Neural cell (in vitro differentiated cells): Measurements from ENCODE around the gene KYNU. TPM values are rescaled to one million over a fixed set of nuclear protein-coding genes. Genes with fewer than 3 reads are reported as not detected.

ENCODE experiments used
- H2AFZ ChIP-seq: fragments of 200-600, 300-800 bp; sonication (generic), shearing (Covaris generic); 2 replicates; pipeline ENCODE4 v1.6.0; 2014; ENCODE audit warnings: low read depth, mild to moderate bottlenecking, antibody characterized with exemption, low read length, moderate library complexity
- H3F3A ChIP-seq: fragments of 200-600 bp; shearing (Covaris generic); 2 replicates; pipeline ENCODE4 v1.6.1; 2016; ENCODE audit warnings: mild to moderate bottlenecking, moderate library complexity, mixed read lengths, antibody characterized with exemption, low read length; ENCODE audit not compliant: insufficient read depth, poor library complexity, severe bottlenecking
- H3K27ac ChIP-seq: fragments of 200-600, 300-800 bp; sonication (generic), shearing (Covaris generic); 2 replicates; pipeline ENCODE4 v1.5.1; 2014; ENCODE audit warnings: mild to moderate bottlenecking, low read length, moderate library complexity
- H3K27me3 ChIP-seq: fragments of 300-800, 200-600 bp; sonication (generic), shearing (Covaris generic); 2 replicates; pipeline ENCODE4 v1.6.0; 2014; ENCODE audit warnings: mild to moderate bottlenecking, low read depth, low read length, moderate library complexity; ENCODE audit not compliant: insufficient read depth
- H3K36me3 ChIP-seq: fragments of 300-800, 200-600 bp; sonication (generic), shearing (Covaris generic); 2 replicates; pipeline ENCODE4 v1.5.1; 2014; ENCODE audit warnings: mild to moderate bottlenecking, antibody characterized with exemption, low read length, moderate library complexity; ENCODE audit not compliant: insufficient read depth
- H3K4me2 ChIP-seq: fragments of 300-800, 200-600 bp; sonication (generic), shearing (Covaris generic); 2 replicates; pipeline ENCODE4 v1.6.0; 2014; ENCODE audit warnings: mild to moderate bottlenecking, low read length
- H3K4me3 ChIP-seq: fragments of 300-800, 200-600 bp; sonication (generic), shearing (Covaris generic); 2 replicates; pipeline ENCODE4 v1.5.1; 2014; ENCODE audit warnings: mild to moderate bottlenecking, low read length, moderate library complexity
- H3K79me2 ChIP-seq: fragments of 200-600 bp; shearing (Covaris generic); replicated peaks from 2 replicates; pipeline ENCODE4 v1.6.0; 2014; ENCODE audit warnings: mild to moderate bottlenecking, low read length, moderate library complexity; ENCODE audit not compliant: insufficient read depth
- H3K9ac ChIP-seq: fragments of 300-800, 200-600 bp; sonication (generic), shearing (Covaris generic); 2 replicates; pipeline ENCODE4 v1.6.1; 2016; ENCODE audit warnings: mild to moderate bottlenecking, low read length, mixed read lengths
- H3K9me2 ChIP-seq: fragments of 200-600 bp; shearing (Covaris generic); 2 replicates; pipeline ENCODE4 v1.6.1; 2016; ENCODE audit warnings: mild to moderate bottlenecking, low read length, mixed read lengths; ENCODE audit not compliant: insufficient read depth
- H3K9me3 ChIP-seq: fragments of 200-600, 300-800 bp; sonication (generic), shearing (Covaris generic); 2 replicates; pipeline ENCODE4 v1.6.1; 2016; ENCODE audit warnings: mild to moderate bottlenecking, mixed run types, low read length, moderate library complexity, mixed read lengths
- H4K20me1 ChIP-seq: fragments of 200-600 bp; shearing (Covaris generic); 2 replicates; pipeline ENCODE4 v1.6.1; 2016; ENCODE audit warnings: mild to moderate bottlenecking, mixed run types; ENCODE audit not compliant: insufficient read depth
- CTCF ChIP-seq: fragments of 450-650 bp; IDR thresholded peaks from 2 replicates; pipeline ENCODE4 v1.5.1; 2014; ENCODE audit warnings: antibody characterized with exemption, mild to moderate bottlenecking, moderate library complexity; ENCODE audit not compliant: poor library complexity, severe bottlenecking
- EP300 ChIP-seq: fragments of 450-650 bp; conservative IDR thresholded peaks from 2 replicates; pipeline ENCODE4 v1.6.1; 2014; ENCODE audit warnings: antibody characterized with exemption, mild to moderate bottlenecking, moderate library complexity; ENCODE audit not compliant: poor library complexity, severe bottlenecking
- EZH2 ChIP-seq: fragments of 200-600, 300-800 bp; shearing (Covaris generic), sonication (generic); IDR thresholded peaks from 2 replicates; pipeline ENCODE4 v1.6.1; 2014; ENCODE audit warnings: antibody characterized with exemption, low read length, borderline replicate concordance, mild to moderate bottlenecking; ENCODE audit not compliant: insufficient read depth, poor library complexity, severe bottlenecking
- MXI1 ChIP-seq: fragments of 450-650 bp; conservative IDR thresholded peaks from 2 replicates; pipeline ENCODE4 v1.6.1; 2014; ENCODE audit warnings: antibody characterized with exemption, mild to moderate bottlenecking; ENCODE audit not compliant: poor library complexity, severe bottlenecking
- POLR2AphosphoS5 ChIP-seq: IDR thresholded peaks from 2 replicates; pipeline ENCODE4 v1.6.1; 2012
- RAD21 ChIP-seq: fragments of 450-650 bp; conservative IDR thresholded peaks from 2 replicates; pipeline ENCODE4 v1.6.1; 2014; ENCODE audit warnings: antibody characterized with exemption, mild to moderate bottlenecking, moderate library complexity
- REST ChIP-seq: IDR thresholded peaks from 2 replicates; pipeline ENCODE4 v1.6.1; 2012; ENCODE audit warnings: borderline replicate concordance
- SMC3 ChIP-seq: fragments of 450-650 bp; conservative IDR thresholded peaks from 2 replicates; pipeline ENCODE4 v1.6.1; 2014; ENCODE audit warnings: antibody characterized with exemption, mild to moderate bottlenecking, moderate library complexity; ENCODE audit not compliant: poor library complexity
- TAF1 ChIP-seq: IDR thresholded peaks from 2 replicates; pipeline ENCODE4 v1.6.1; 2012; ENCODE audit warnings: low read depth
- polyA plus RNA-seq: library from polyadenylated mRNA; depleted of rRNA; stranded (reverse); fragments of >200 nt; gene quantifications from 2 replicates; pipeline ENCODE4 v1.2.3, GENCODE V29; 2014

Gene KYNU
- polyA plus RNA-seq, 1 donor from 2014 or later, result 0.25 TPM

DNA sequence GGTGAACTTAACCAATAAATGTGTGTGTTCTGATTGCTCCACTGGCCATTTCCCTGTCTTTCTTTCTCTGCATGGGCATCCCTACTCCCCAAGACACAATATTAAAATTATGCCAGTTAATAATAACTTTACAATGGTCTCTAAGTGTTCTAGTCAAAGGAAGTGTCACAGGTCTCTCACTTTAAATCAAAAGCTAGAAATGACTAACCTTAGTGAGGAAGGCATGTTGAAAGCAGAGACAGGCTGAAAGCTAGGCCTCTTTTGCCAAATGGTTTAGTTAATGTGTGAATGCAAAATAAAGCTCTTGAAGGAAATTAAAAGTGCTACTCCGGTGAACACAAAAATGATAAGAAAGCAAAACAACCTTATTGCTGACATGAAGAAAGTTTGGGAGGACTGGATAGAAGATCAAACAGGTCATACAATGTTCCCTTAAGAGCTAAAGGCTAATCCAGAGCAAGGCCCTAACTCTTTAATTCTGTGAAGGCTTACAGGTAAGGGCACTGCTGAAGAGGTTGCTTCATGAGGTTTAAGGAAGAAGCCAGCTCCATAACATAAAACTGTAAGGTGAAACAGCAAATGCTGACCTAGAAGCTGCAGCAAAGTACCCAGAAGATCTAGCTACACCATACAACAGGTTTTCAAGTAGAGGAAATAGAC is 207.8 kb downstream of the KYNU start:
- TF ChIP-seq SMC3, result no peak
- TF ChIP-seq POLR2AphosphoS5, result no peak
- Histone ChIP-seq H3K9ac (no peak overlapping the region), H3K27ac (no peak overlapping the region), H3K9me3 (no peaks in the 10 kb centered on the region), H2AFZ (no peak overlapping the region), H3K4me2 (no peak overlapping the region), H3K36me3 (no peaks in the 10 kb centered on the region), H3K9me2 (no peaks in the 10 kb centered on the region), H4K20me1 (no peaks in the 10 kb centered on the region), H3K27me3 (no peaks in the 10 kb centered on the region), H3K79me2 (no peaks in the 10 kb centered on the region), H3F3A (no peaks in the 10 kb centered on the region), H3K4me3 (no peak overlapping the region)

DNA sequence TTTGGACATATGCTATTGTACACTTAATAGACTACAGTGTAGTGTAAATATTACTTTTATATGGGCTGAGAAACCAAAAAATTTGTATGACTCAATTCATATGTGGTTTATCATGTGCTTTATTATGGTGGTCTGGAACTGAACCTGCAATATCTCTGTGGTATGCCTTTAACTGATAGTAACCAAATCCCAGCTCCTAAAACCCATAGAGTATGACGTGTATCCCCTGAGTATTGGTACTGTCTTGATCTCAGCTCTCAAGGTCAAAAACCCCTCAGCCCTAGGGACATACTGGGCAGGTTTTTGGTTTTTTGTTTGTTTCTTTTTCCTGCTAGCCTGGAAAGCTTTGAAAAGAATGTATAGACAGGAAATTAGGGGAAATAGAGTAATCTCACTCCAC is 209.6 kb downstream of the KYNU start:
- H3K36me3 ChIP-seq, result no peaks in the 10 kb centered on the region
- H3K27ac ChIP-seq, result no peak overlapping the region
- no peak overlapping the region for H3K4me3 ChIP-seq
- no peaks in the 10 kb centered on the region for H3K79me2 ChIP-seq
- H3F3A ChIP-seq, result no peaks in the 10 kb centered on the region
- no peak overlapping the region for H3K9ac ChIP-seq
- no peaks in the 10 kb centered on the region for H3K9me3 ChIP-seq
- H3K4me2 ChIP-seq, result no peak overlapping the region
- no peak for TF ChIP-seq MXI1
- TF ChIP-seq TAF1, result no peak
- TF ChIP-seq EZH2, result no peak
- TF ChIP-seq RAD21, result no peak
- no peak for TF ChIP-seq CTCF
- TF ChIP-seq POLR2AphosphoS5, result no peak
- TF ChIP-seq REST, result no peak
- TF ChIP-seq SMC3, result no peak
- no peak for TF ChIP-seq EP300
- H2AFZ ChIP-seq, result no peak overlapping the region
- no peaks in the 10 kb centered on the region for H4K20me1 ChIP-seq
- H3K9me2 ChIP-seq, result no peaks in the 10 kb centered on the region
- no peaks in the 10 kb centered on the region for H3K27me3 ChIP-seq
